Cardiac fibroblast (primary cell): ENCODE data around the gene ANXA4.
"Not testable (repeated sequence)": the region's sequence is repeated elsewhere in the genome, so short reads cannot be mapped to it uniquely, and the experiment has no call there.

Experiments
- DNase-seq, 2 donors: peaks; one replicate each; pipeline versions ENCODE4 v3.0.0 to v3.0.0-alpha.2; 2010; ENCODE audit warnings: low read depth in 2 of 2
- H3K4me3 ChIP-seq, 2 donors: replicated peaks in 1 of 2; 1 replicate in 1 of 2; 2 replicates in 1 of 2; pipeline ENCODE4 v1.5.1; 2011; ENCODE audit warnings: low read depth in 2 of 2, low read length in 2 of 2, mild to moderate bottlenecking in 2 of 2, moderate library complexity in 1 of 2
- TF ChIP-seq, protein P1 (sequence below): IDR thresholded peaks from one replicate; pipeline ENCODE4 v1.5.1; 2011; ENCODE audit warnings: low read depth, mild to moderate bottlenecking, low read length, inconsistent platforms

Gene ANXA4

GRCh38 chr2:69753659-69754363 lies 11.9 kb downstream of the ANXA4 start:
- TF ChIP-seq, protein P1, sequence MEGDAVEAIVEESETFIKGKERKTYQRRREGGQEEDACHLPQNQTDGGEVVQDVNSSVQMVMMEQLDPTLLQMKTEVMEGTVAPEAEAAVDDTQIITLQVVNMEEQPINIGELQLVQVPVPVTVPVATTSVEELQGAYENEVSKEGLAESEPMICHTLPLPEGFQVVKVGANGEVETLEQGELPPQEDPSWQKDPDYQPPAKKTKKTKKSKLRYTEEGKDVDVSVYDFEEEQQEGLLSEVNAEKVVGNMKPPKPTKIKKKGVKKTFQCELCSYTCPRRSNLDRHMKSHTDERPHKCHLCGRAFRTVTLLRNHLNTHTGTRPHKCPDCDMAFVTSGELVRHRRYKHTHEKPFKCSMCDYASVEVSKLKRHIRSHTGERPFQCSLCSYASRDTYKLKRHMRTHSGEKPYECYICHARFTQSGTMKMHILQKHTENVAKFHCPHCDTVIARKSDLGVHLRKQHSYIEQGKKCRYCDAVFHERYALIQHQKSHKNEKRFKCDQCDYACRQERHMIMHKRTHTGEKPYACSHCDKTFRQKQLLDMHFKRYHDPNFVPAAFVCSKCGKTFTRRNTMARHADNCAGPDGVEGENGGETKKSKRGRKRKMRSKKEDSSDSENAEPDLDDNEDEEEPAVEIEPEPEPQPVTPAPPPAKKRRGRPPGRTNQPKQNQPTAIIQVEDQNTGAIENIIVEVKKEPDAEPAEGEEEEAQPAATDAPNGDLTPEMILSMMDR: no peak
- H3K4me3 ChIP-seq: no peak overlapping the region
- no peak for DNase-seq

DNA sequence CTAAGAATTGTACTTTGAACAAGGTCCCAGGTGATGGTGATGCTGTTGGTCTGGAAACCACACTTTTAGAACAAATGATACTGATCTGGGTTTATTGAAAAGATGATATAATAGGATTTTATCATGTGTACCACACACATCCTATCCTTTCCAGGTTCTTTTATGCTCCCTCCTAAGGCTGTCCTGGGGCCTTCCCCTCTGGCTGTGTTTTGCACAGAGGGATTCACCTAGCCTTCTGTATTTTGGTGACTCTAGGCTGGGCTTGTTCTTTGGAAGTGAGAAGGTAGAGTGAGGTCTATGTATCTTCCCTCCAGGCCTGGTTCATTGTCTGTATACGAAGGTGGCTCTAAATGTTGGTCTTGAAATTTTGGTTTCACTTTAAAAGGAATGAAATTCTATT lies 12.7 kb downstream of the ANXA4 start:
- DNase-seq: no peak
- TF ChIP-seq, protein P1: no peak
- H3K4me3 ChIP-seq: no peak overlapping the region

GRCh38 chr2:69755862-69756467 lies 14.0 kb downstream of the ANXA4 start:
- no peak overlapping the region for H3K4me3 ChIP-seq
- TF ChIP-seq, protein P1: no peak
- peak; percentile 53 to 71 for DNase-seq

GRCh38 chr2:69762025-69762424 lies 20.1 kb downstream of the ANXA4 start:
- H3K4me3 ChIP-seq: no peak overlapping the region
- TF ChIP-seq, protein P1: no peak
- no peak for DNase-seq

DNA sequence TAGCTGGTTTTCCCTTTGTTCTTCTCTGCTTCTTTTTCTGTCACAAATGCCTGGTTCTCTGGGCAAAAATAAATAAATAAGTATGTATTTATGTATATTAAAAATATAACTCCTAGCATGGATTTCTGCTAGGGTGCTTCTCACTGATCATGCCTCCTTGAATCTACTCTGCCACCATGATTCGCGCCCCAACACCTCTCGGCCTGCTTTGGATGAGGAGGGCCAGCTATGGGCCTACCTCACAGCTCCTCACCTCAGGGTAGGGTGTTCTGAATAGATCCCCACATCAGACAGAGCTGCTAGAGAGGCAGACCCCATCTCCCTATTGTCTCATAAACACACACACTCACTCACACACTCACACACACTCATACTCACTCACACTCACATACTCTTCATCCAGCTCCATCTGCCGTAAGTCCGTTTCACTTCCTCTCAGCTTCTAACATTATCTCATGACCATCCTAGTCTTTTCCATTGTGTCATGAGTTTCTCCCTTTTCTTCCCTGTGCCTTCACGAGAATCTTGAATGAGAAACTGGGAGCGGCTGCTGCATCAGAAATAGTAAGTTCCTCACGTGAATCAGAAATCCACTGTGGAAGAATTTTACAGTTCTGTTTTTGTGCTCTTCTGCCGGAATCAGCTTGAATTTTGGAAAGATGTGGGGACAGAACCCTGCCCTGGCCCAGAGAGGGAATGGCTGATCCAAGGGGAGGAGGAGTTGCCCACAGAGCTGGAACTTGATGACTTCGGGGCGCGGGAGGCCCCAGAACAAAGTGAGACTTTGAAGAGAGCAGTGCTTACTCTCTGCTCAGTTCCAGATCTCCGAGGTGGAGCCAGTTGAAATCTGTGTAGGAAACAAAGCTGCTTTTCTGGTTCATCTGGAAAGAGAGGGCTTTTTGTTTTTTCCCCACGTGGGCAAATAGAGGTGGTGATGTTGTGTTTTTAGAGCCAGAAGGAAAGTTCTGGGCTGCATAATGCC lies 20.9 kb downstream of the ANXA4 start:
- no peak overlapping the region for H3K4me3 ChIP-seq
- TF ChIP-seq, protein P1: no peak
- no peak for DNase-seq

DNA sequence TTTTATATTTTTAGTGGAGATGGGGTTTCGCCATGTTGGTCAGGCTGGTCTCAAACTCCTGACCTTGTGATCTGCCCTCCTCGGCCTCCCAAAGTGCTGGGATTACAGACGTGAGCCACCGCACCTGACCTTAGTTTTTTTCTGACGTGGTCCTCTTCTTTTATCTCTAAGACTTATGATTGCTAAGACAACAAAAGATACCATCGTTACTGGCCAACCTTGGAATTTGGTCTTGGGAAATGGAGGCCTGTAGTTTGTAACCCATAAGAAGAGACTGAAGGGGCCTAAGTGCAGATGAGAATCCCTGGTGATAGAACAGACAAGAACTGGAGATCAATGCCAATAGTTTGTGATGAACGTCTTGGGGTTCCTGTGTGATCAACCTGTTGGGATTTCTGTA lies 21.9 kb downstream of the ANXA4 start:
- H3K4me3 ChIP-seq, DNase-seq: not testable (repeated sequence)
